Lower leg skin (tissue), 3 donors: ENCODE measurements around the gene TRIM65.

Experiments used
- POLR2A ChIP-seq, 2 donors: fragments of 450-650 bp; IDR thresholded peaks; one replicate each; pipeline ENCODE4 v1.6.1; 2016 to 2017; ENCODE audit warnings: antibody characterized with exemption in 2 of 2, mild to moderate bottlenecking in 1 of 2, moderate library complexity in 1 of 2
- TF ChIP-seq, protein P1 (sequence below), 3 donors: fragments of 450-650 bp; IDR thresholded peaks; one replicate each; pipeline ENCODE4 v1.5.1; 2016; ENCODE audit warnings: antibody characterized with exemption in 3 of 3, mild to moderate bottlenecking in 3 of 3, moderate library complexity in 2 of 3

DNA sequence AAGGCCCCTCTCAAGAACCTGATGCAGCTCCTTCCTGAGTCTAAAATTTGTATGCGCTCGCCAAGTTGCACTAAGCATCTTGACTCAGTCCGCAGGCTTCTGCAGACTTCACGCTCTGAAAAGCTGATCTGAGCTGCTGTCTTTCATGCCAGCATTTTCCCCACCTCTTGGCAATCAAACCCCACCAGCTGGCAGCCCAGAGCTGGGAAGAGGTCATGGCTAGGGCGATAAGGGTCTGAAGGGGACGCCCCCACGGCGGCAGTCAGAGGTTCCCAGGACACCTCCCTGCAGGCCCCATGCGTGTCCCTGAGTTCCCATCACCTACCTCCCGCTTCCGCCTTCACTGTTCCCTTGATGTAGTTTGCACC is 47.5 kb downstream of the TRIM65 start:
- TF ChIP-seq, protein P1, sequence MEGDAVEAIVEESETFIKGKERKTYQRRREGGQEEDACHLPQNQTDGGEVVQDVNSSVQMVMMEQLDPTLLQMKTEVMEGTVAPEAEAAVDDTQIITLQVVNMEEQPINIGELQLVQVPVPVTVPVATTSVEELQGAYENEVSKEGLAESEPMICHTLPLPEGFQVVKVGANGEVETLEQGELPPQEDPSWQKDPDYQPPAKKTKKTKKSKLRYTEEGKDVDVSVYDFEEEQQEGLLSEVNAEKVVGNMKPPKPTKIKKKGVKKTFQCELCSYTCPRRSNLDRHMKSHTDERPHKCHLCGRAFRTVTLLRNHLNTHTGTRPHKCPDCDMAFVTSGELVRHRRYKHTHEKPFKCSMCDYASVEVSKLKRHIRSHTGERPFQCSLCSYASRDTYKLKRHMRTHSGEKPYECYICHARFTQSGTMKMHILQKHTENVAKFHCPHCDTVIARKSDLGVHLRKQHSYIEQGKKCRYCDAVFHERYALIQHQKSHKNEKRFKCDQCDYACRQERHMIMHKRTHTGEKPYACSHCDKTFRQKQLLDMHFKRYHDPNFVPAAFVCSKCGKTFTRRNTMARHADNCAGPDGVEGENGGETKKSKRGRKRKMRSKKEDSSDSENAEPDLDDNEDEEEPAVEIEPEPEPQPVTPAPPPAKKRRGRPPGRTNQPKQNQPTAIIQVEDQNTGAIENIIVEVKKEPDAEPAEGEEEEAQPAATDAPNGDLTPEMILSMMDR (IDR thresholded peaks at IDR 0.05): no peak
- no peak for TF ChIP-seq POLR2A (IDR thresholded peaks at IDR 0.05)
